ENCODE measurements around the gene KIF4A. TPM values are rescaled to one million over a fixed set of nuclear protein-coding genes. Genes with fewer than 3 reads are reported as not detected.
"Not testable (repeated sequence)": the region's sequence is repeated elsewhere in the genome, so short reads cannot be mapped to it uniquely, and the experiment has no call there.

KIF4A gene
- 0.19 TPM for total RNA-seq
- long read RNA-seq = 0 reads

DNA sequence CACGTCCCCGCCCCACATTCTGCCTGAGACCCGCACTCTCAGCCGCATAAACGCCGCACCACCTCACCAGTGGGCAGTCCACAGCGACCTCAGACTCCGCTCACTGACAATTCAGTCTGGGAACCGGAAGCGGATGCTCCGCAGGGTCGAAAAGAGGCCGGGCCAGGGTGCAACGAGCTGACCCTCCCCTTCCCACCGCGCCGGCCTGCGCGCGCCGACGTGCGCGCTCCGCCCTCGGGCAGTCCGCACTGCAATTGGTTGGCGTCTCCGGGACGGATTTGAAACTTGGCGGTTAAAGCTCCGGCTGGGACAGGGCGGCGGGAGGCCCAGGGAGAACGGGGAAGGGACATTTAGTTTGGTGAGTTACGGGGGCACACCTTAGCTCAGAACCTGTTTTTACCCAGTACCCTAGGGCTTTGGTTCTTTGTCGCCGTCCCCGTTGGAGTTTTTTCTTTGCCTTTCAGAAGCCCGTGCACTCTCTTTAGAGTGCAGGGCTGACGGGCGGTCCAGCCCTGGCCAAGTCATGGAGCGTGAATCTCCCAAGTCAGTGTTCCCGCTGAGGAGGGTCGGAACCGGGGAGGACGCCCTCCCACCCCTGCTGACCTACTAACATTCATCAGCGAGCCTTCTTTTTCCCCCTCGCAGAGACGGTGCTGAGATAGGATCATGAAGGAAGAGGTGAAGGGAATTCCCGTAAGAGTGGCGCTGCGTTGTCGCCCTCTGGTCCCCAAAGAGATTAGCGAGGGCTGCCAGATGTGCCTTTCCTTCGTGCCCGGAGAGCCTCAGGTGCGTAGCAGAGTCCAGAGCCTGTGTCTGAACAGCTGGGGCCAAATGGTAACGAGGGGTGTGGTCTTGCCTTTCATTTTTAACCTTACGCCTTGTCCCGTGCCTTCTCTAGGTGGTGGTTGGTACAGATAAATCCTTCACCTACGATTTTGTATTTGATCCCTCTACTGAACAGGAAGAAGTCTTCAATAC is at the start of gene KIF4A, which contains the start of gene PDZD11:
Gene KIF4A, plus strand, starts transcription at position 312 of the 978 bp plus-strand sequence. Its CDS starts 355 bp downstream, at position 667.
Gene PDZD11, minus strand, starts transcription at position 135 of the 978 bp plus-strand sequence. CDS start 586 bp downstream, outside the sequence.
- peak; percentile 100 for ATAC-seq (ENCODE audit: poor library complexity)
- DNase-seq = peak; percentile 85
- intact Hi-C loops (cut with DNase I) = no loop called here

- DNase-seq (no peak), ATAC-seq (ENCODE audit: poor library complexity) (no peak)
- intact Hi-C loops (cut with DNase I) = no loop called here
Observed at GRCh38 chrX:70240751-70241150, 49.2 kb upstream of the KIF4A start.

DNA sequence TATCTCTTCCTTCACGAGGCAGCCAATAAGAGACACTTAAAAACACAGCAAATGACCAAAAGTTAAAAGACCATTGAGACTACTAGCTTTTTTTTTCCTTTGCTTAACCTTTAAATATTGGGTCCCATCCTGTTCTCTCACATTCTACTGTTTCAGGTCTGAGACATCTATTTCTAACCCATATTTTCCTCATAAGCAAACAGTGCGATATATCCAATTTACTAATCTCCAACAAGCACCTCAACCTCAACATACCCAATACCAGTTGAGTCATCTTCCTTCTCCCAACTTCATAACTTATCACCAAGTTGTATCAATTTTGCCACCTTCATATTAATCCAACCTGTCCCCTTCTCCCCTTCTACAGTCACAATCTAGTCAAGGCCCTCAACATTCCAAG is 48.4 kb upstream of the KIF4A start:
- no peak for ATAC-seq (ENCODE audit: poor library complexity)
- no peak for DNase-seq
- intact Hi-C loops (cut with DNase I) = no loop called here

DNA sequence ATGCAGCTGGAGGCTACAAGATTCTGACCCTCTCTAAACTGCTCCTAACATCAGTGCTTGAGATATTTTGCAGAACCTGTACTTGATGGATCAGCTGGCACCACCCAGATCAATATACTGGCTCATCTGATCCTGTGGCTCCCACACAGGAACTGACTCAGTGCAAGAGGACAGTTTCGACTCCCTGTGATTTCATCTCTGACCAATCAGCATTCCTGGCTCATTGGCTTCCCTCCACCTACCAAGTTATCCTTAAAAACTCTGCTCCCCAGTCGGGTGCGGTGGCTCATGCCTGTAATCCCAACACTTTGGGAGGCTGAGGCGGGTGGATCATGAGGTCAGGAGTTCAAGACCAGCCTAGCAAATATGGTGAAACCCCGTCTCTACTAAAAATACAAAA is 46.3 kb upstream of the KIF4A start:
- DNase-seq; intact Hi-C loops (cut with DNase I); ATAC-seq (ENCODE audit: poor library complexity): not testable (repeated sequence)

- DNase-seq = no peak
- intact Hi-C loops (cut with DNase I) = no loop called here
- ATAC-seq (ENCODE audit: poor library complexity) = no peak
Observed at GRCh38 chrX:70244881-70245280, 45.0 kb upstream of the KIF4A start.

GRCh38 chrX:70247252-70247651 is 42.7 kb upstream of the KIF4A start:
- ATAC-seq (ENCODE audit: poor library complexity) (no peak), DNase-seq (no peak)
- intact Hi-C loops (cut with DNase I) = no loop called here

DNA sequence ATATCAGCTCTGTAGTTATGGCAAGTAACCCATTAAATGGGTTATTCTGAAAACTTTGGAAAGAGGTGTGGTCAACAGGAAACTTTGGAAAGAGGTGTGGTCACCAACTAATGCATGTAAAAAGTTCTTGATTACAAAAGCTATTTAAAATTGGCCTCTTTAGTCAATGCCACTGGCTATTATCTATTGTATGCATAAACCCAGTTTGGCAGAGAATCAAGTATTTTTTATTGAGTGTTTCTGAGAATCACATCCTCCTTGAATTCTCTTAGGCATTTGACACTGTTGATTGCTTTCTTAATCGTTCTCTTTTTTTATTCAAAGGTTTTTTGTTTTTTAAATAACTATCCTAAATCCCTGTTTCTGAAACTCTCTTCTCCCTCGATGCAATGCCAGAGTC is 37.4 kb upstream of the KIF4A start:
- no peak for ATAC-seq (ENCODE audit: poor library complexity)
- DNase-seq = no peak
- intact Hi-C loops (cut with DNase I) = no loop called here

GRCh38 chrX:70253377-70254062 is 36.4 kb upstream of the KIF4A start:
- no peak for ATAC-seq (ENCODE audit: poor library complexity)

GRCh38 chrX:70254063-70254400 is 35.9 kb upstream of the KIF4A start:
- DNase-seq = no peak
- intact Hi-C loops (cut with DNase I) = no loop called here
- no peak for ATAC-seq (ENCODE audit: poor library complexity)

More at GRCh38 chrX:70253377-70254062, 36.4 kb upstream of the KIF4A start:
- intact Hi-C loops (cut with DNase I) = no loop called here
- no peak for DNase-seq

- DNase-seq = no peak
- intact Hi-C loops (cut with DNase I) = no loop called here
- no peak for ATAC-seq (ENCODE audit: poor library complexity)
Observed at GRCh38 chrX:70254909-70255308, 35.0 kb upstream of the KIF4A start.

DNA sequence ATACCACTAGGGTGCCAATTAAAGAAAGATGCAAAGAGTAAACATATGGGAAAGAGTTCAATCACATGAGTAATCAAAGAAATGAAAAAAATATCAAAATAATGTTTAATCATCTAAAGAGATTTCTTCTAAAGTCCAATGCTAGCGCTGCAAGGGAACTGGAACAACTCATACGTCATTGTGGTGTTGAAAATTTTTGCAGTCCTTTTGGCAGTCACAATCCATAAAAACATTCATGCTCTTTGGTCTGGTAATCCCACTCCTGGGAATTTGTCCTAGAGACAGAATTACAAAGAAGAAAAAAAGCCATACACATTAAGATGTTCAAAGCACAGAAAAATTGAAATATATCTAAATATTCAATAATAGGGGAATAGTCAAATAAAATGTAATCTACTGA is 34.5 kb upstream of the KIF4A start:
- ATAC-seq (ENCODE audit: poor library complexity) (peak; percentile 43), DNase-seq (no peak)
- intact Hi-C loops (cut with DNase I) = no loop called here

GRCh38 chrX:70257423-70258288 is 32.2 kb upstream of the KIF4A start:
- ATAC-seq (ENCODE audit: poor library complexity) (no peak), DNase-seq (no peak)
- intact Hi-C loops (cut with DNase I) = no loop called here

GRCh38 chrX:70260104-70260503 is 29.8 kb upstream of the KIF4A start, which contains the start of gene P2RY4:
Gene P2RY4 (minus strand): TSS chrX:70260204. CDS start chrX:70259624, 580 bp downstream.
- no peak for ATAC-seq (ENCODE audit: poor library complexity)
- intact Hi-C loops (cut with DNase I) = loop anchor here (5.0 kb wide), 1 partner anchor 63 kb away; no protein-coding TSS in a partner anchor
- no peak for DNase-seq

DNA sequence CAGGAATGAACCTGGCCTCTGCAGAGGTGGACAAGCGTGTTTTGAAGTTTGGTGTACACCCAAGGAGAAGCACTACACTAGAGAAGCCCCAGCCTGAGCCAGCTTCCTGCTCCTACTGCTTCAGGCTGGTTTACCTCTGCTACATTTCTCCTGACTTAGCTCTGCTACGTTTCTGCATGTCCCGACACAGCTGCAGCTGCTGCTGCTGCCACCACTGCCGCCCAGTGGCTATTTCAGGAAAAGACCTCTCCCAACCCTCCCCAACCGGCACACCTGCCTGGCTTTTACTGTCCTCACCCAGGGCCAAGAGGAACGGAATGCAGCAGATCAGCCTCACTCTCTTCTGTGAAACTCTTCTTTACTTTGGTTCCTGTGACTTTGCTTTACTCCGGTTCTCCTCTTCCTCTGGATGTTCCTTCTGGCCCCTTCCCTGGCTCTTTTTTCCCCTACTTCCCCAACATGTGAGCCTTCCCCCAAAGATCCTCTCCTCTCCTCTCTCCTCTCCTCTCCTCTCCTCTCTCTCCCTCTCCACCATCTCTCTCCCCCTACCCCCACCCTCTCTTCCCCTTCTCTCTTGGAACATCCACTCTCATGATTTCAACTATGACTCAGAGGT is 26.8 kb upstream of the KIF4A start:
- intact Hi-C loops (cut with DNase I) = loop anchor here (5.0 kb wide), 1 partner anchor 66 kb away; no protein-coding TSS in a partner anchor
- ATAC-seq (ENCODE audit: poor library complexity) (peak; percentile 67), DNase-seq (peak; percentile 42)

GRCh38 chrX:70264784-70265183 is 25.1 kb upstream of the KIF4A start:
- intact Hi-C loops (cut with DNase I) = loop anchor here (5.0 kb wide), 1 partner anchor 67 kb away; no protein-coding TSS in a partner anchor
- ATAC-seq (ENCODE audit: poor library complexity) = no peak
- DNase-seq = no peak

DNA sequence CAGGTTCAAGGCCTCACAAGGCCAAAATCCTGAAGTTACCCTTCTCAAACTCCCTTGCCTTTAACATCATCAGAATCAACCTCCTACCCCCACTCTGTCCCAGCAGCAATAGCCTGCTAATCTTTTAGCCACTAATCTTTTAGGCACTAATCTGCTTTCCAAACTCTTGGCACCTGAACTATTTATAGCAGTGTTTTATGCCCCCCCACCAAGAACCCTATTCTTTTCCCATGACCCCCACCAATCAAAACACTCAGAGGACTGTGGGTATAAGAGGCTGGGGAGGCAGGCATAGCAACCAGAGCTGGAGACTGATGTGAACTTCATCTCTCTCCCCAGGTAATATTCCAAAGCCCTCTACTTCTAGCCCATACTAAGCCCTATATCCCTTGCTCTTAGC is 21.9 kb upstream of the KIF4A start, which contains the start of gene ARR3:
Gene ARR3, plus strand, starts transcription at position 301 of the 400 bp plus-strand sequence. CDS start 1,052 bp downstream, outside the sequence.
- ATAC-seq (ENCODE audit: poor library complexity) (no peak), DNase-seq (no peak)
- intact Hi-C loops (cut with DNase I) = no loop called here

DNA sequence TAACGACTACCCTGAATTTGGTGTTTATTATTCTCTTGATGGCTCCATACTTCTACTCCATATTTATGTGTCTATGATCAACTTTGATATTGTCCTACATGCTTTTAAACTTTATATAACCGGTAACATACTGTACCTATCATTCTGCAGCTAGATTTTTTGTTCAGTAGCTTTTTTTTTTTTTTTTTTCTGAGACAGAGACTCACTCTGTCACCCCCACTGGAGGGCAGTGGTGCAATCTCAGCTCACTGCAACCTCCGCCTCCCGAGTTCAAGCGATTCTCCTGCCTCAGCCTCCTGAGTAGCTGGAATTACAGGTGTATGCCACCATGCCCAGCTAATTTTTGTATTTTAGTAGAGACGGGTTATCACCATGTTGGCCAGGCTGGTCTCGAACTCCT is 15.9 kb upstream of the KIF4A start:
- DNase-seq; intact Hi-C loops (cut with DNase I); ATAC-seq (ENCODE audit: poor library complexity): not testable (repeated sequence)

DNA sequence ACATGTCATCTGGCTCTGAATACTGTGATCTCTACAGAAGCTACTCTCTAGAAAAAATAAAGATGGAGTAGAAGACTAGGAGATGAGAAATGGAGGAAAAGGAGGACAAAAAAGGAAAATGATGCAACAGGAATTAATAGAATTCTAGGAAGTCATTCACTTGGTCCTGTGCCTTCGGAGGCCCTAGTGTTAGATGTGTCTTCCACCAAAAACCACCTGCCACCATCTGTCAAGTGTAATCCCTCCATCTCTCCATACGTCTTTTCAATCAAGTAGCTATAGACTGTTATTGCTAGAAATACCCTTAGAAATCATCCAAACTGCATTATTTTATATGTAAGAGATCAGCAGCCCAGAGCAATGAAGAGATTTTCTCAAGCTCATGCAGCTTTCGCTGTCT is 10.8 kb upstream of the KIF4A start:
- intact Hi-C loops (cut with DNase I) = no loop called here
- DNase-seq (no peak), ATAC-seq (ENCODE audit: poor library complexity) (no peak)

All from Right ventricle myocardium superior (tissue), 1 donor.